Muscle of leg (tissue), 11 donors: ENCODE data around the gene SKOR1. TPM values are rescaled to one million over a fixed set of nuclear protein-coding genes. Genes with fewer than 3 reads are reported as not detected.

ENCODE experiments used
- DNase-seq: peaks from one replicate; pipeline ENCODE4 v3.0.0; 2013
- H3K27ac ChIP-seq: one replicate; pipeline ENCODE4 v1.5.1; 2013; ENCODE audit warnings: mild to moderate bottlenecking, low read length, control low read depth
- H3K27me3 ChIP-seq: one replicate; pipeline ENCODE4 v1.6.1; 2013; ENCODE audit warnings: low read length; ENCODE audit not compliant: control insufficient read depth, insufficient read depth
- H3K36me3 ChIP-seq: one replicate; pipeline ENCODE4 v1.6.1; 2013; ENCODE audit warnings: low read length; ENCODE audit not compliant: control insufficient read depth, insufficient read depth
- H3K4me1 ChIP-seq: one replicate; pipeline ENCODE4 v1.6.1; 2013; ENCODE audit warnings: low read length; ENCODE audit not compliant: control insufficient read depth, insufficient read depth
- H3K4me3 ChIP-seq: one replicate; pipeline ENCODE4 v1.5.1; 2013; ENCODE audit warnings: low read length, control low read depth
- H3K9me3 ChIP-seq: replicated peaks from 2 replicates; pipeline ENCODE4 v1.6.1; 2013; ENCODE audit warnings: low read depth, low read length; ENCODE audit not compliant: control insufficient read depth
- WGBS: methylation state at CpG from one replicate; pipeline ENCODE4 v1.1.5; 2013; ENCODE audit warnings: missing lambda C conversion rate; ENCODE audit not compliant: insufficient coverage; 5-methylcytosine and 5-hydroxymethylcytosine counted together
- polyA plus RNA-seq, 8 donors: library from polyadenylated mRNA; unstranded; fragments of 120-200 nt; gene quantifications; one replicate each; pipeline versions ENCODE4 v1.2.1 to v1.2.3, GENCODE V29; 2013; ENCODE audit warnings: inconsistent platforms in 1 of 8, low replicate concordance in 1 of 8; ENCODE audit not compliant: insufficient read length in 8 of 8, insufficient read depth in 1 of 8
- total RNA-seq: library from RNA; stranded (reverse); fragments of 120-200 nt; gene quantifications from one replicate; pipeline ENCODE4 v1.2.4, GENCODE V29; 2013

The SKOR1 gene
- total and polyA plus RNA-seq, 9 donors, result 0.31 to 0.67 (median 0.43) TPM

DNA sequence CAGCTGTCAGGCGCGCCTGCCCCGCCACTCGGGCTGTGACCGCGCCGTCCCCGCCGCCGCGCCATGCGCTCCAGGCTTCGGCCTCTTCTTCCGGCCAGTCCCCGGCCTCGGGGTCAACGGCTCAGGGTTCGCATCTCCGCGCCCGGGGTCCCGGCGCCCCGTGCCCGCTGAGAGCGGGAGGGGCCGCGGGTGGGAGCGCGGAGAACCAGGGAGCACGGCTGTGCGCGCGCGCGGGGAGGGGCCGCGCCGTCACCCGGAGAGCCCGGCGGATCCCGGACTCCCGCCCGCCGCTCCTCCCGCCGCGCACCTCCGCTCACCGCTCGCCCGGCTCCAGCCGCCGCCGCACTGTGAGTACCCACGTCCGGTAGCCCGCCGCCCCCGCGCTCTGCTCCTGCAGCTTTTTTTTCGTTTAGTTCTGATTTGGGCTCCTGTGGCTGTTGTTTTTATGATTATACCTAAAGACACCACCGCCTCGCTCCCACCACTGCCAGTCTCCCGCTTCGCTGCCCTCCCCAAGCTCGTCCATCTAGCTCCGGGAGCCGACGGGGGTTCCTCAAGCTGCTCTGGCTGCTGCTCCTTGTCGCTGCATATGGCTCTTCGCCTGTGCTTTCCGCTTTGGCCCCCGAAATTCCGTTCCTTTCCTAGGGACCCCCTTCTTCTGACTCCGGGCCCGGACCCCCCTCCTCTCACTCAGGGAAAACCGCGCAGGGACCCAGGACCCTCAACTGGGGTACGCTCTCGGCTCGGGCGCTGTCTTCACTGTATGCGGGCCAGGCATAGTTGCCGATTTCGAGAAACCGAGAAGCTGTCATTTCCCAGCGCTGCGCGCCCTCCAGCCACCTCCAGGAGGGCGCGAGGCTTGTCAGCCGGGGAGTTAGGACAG lies 1.8 kb upstream of the SKOR1 start:
- under 1% methylated on average over 78 of the region's 94 CpGs for WGBS
- no peak overlapping the region for H3K4me3 ChIP-seq

GRCh38 chr15:67824197-67824968 lies 926 bp upstream of the SKOR1 start:
- no peak overlapping the region for H3K27ac ChIP-seq
- no peak overlapping the region for H3K4me3 ChIP-seq
- DNase-seq, result no peak
- H3K4me1 ChIP-seq, result peaks cover 53% of the 10 kb centered on the region
- peaks cover 97% of the 10 kb centered on the region for H3K27me3 ChIP-seq
- H3K9me3 ChIP-seq, result no peaks in the 10 kb centered on the region
- WGBS, result 5% methylated on average over 16 of the region's 21 CpGs
- no peaks in the 10 kb centered on the region for H3K36me3 ChIP-seq

More for the DNA sequence above, 1.8 kb upstream of the SKOR1 start:
- no peaks in the 10 kb centered on the region for H3K9me3 ChIP-seq
- peaks cover 96% of the 10 kb centered on the region for H3K27me3 ChIP-seq
- H3K27ac ChIP-seq, result no peak overlapping the region
- peaks cover 48% of the 10 kb centered on the region for H3K4me1 ChIP-seq
- no peaks in the 10 kb centered on the region for H3K36me3 ChIP-seq
- no peak for DNase-seq

DNA sequence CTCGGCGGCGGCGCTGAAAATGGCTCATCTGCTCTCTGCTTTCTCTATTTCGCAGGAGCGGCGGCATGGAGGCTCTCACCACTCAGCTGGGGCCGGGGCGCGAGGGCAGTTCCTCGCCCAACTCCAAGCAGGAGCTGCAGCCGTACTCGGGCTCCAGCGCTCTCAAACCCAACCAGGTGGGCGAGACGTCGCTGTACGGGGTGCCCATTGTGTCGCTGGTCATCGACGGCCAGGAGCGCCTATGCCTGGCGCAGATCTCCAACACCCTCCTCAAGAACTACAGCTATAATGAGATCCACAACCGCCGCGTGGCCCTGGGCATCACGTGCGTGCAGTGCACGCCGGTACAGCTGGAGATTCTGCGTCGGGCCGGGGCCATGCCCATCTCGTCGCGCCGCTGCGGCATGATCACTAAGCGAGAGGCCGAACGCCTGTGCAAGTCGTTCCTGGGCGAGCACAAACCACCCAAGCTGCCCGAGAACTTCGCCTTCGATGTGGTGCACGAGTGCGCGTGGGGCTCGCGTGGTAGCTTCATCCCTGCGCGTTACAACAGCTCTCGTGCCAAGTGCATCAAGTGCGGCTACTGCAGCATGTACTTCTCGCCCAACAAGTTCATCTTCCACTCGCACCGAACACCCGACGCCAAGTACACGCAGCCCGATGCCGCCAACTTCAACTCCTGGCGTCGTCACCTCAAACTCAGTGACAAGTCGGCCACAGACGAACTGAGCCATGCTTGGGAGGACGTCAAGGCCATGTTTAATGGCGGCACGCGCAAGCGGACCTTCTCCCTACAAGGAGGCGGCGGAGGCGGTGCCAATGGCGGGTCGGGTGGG lies 790 bp downstream of the SKOR1 start:
- Histone ChIP-seq H3K27me3 (peaks cover 97% of the 10 kb centered on the region), H3K9me3 (no peaks in the 10 kb centered on the region), H3K27ac (no peak overlapping the region), H3K36me3 (no peaks in the 10 kb centered on the region), H3K4me1 (peaks cover 45% of the 10 kb centered on the region), H3K4me3 (no peak overlapping the region)
- DNase-seq, result no peak
- 3% methylated on average over 77 of the region's 77 CpGs for WGBS

DNA sequence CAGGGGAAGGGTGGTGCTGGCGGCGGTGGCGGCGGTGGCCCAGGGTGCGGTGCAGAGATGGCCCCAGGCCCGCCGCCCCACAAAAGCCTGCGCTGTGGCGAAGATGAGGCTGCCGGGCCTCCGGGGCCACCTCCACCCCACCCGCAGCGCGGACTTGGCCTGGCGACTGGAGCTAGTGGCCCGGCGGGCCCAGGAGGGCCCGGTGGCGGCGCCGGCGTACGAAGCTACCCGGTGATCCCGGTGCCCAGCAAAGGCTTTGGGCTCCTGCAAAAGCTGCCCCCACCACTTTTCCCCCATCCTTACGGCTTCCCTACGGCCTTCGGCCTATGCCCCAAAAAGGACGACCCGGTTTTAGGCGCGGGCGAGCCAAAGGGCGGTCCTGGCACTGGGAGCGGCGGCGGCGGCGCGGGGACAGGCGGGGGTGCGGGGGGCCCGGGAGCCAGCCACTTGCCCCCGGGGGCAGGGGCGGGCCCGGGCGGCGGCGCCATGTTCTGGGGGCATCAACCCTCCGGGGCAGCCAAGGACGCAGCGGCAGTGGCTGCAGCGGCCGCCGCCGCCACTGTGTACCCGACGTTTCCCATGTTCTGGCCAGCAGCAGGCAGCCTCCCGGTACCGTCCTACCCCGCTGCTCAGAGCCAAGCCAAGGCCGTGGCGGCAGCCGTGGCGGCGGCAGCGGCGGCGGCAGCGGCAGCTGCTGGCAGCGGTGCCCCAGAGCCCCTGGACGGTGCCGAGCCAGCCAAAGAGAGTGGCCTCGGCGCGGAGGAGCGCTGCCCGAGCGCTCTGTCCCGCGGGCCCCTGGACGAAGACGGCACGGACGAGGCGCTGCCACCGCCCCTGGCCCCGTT lies 1.6 kb downstream of the SKOR1 start:
- Histone ChIP-seq H3K36me3 (no peaks in the 10 kb centered on the region), H3K27me3 (peaks cover 96% of the 10 kb centered on the region), H3K9me3 (no peaks in the 10 kb centered on the region), H3K27ac (no peak overlapping the region), H3K4me1 (peaks cover 41% of the 10 kb centered on the region), H3K4me3 (no peak overlapping the region)
- WGBS, result 1% methylated on average over 88 of the region's 88 CpGs
- DNase-seq, result no peak

GRCh38 chr15:67827562-67828277 lies 2.4 kb downstream of the SKOR1 start:
- Histone ChIP-seq H3K9me3 (no peaks in the 10 kb centered on the region), H3K36me3 (no peaks in the 10 kb centered on the region), H3K4me1 (peaks cover 46% of the 10 kb centered on the region), H3K27ac (no peak overlapping the region), H3K4me3 (no peak overlapping the region), H3K27me3 (peaks cover 96% of the 10 kb centered on the region)
- 4% methylated on average over 90 of the region's 91 CpGs for WGBS
- DNase-seq, result no peak

GRCh38 chr15:67828278-67828968 lies 3.1 kb downstream of the SKOR1 start:
- H3K27ac ChIP-seq, result no peak overlapping the region
- no peaks in the 10 kb centered on the region for H3K9me3 ChIP-seq
- 6% methylated on average over 38 of the region's 40 CpGs for WGBS
- H3K4me1 ChIP-seq, result peaks cover 50% of the 10 kb centered on the region
- H3K36me3 ChIP-seq, result no peaks in the 10 kb centered on the region
- no peak overlapping the region for H3K4me3 ChIP-seq
- DNase-seq, result no peak
- peaks cover 97% of the 10 kb centered on the region for H3K27me3 ChIP-seq

DNA sequence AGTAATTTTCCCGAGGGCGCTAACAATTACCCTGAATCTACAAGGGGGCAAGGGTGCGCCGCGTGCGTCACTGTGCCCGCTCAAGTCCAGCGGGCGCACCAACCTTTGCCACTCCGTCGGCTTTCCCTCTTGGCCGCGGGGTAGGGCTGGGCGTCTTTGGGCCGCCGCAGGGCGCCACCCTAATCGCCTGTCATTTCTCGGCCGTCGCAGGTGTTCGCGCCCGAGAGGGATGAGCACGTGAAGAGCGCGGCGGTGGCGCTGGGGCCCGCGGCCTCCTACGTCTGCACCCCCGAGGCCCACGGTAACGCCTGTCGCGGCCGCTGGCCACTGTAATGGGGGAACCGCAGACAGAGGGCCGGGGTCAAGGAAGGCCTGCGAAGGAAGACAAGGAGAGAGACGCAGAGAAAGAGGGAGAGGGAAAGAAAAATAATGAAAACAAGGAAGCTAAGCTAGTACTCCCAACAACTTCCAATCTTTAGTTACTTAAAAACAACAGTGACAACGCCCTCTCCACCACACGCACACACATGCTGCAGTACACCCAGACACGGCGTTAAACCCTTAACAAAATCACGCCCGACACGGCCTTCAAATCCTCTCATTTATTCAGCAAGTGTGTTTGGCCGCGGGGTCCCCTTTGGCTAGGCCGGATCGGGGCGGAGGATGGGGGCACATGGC lies 3.8 kb downstream of the SKOR1 start:
- no peak overlapping the region for H3K4me3 ChIP-seq
- H3K9me3 ChIP-seq, result no peaks in the 10 kb centered on the region
- H3K4me1 ChIP-seq, result peaks cover 52% of the 10 kb centered on the region
- WGBS, result 12% methylated on average over 42 of the region's 54 CpGs
- H3K27ac ChIP-seq, result no peak overlapping the region
- H3K36me3 ChIP-seq, result no peaks in the 10 kb centered on the region
- no peak for DNase-seq
- H3K27me3 ChIP-seq, result peaks cover 97% of the 10 kb centered on the region

DNA sequence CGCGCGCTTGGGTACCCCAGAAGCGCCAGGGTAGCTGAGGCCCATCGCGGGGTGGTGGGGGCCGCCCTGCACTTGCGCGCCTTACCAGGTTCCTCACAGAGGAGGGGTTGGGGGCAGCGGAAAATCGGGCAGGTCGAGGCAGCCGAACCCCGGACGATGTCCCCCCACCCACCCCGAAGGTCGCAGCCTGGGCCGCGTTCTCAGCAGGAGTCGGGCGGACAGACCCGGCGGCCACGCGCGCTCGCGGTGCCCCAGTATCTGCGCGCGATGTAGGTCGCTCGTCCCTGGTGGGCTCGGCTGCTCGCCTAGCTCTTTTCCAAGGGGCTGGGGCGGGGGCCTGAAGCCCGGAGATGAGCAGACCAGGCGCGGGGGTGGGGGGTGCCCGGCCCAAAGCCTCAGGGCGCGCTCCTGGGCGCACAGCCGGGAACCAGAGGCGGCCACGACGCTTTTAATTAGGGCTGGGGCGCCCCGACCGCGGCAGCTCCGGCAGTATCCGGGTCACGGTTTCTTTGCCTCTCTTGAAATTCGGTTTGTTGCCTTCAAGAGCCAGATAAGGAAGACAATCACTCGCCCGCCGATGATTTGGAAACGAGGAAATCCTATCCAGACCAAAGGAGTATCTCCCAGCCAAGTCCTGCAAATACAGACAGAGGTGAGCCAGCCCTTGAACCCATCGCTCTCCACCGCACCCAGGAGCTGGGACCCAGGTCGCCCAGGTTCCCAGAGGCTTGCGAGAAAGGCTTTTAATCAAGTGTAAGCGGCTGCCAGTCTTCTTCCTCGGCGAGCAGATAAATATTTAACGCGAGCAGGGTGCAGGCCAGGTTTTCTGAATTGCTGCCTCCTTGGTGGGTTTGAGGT lies 4.6 kb downstream of the SKOR1 start:
- WGBS, result 13% methylated on average over 46 of the region's 68 CpGs
- H3K4me1 ChIP-seq, result peaks cover 58% of the 10 kb centered on the region
- DNase-seq, result no peak
- H3K9me3 ChIP-seq, result no peaks in the 10 kb centered on the region
- H3K36me3 ChIP-seq, result no peaks in the 10 kb centered on the region
- H3K4me3 ChIP-seq, result no peak overlapping the region
- H3K27ac ChIP-seq, result no peak overlapping the region
- peaks cover 97% of the 10 kb centered on the region for H3K27me3 ChIP-seq
